ENCODE results near the gene FANCG.

DNA sequence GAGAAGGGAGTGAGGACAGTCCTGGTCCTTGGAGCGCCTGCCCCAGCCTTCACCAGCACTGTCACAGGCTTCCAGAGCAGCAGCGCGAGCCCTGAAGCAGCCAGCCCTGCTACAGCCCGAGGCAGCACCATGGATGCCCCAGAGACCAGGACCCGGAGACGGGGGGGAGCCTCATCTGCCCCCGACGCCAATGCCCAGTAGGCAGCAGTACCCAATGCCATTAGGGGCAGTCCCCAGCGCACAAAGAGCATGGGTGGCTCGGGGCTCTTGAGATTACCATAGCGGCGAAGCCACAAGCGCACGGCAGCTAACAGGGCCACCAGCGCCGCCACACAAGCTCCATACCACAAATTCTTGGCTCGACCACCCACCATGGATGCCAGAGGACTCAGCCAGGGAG, 11.8 kb upstream of the FANCG start:
- TF ChIP-seq, protein P1, sequence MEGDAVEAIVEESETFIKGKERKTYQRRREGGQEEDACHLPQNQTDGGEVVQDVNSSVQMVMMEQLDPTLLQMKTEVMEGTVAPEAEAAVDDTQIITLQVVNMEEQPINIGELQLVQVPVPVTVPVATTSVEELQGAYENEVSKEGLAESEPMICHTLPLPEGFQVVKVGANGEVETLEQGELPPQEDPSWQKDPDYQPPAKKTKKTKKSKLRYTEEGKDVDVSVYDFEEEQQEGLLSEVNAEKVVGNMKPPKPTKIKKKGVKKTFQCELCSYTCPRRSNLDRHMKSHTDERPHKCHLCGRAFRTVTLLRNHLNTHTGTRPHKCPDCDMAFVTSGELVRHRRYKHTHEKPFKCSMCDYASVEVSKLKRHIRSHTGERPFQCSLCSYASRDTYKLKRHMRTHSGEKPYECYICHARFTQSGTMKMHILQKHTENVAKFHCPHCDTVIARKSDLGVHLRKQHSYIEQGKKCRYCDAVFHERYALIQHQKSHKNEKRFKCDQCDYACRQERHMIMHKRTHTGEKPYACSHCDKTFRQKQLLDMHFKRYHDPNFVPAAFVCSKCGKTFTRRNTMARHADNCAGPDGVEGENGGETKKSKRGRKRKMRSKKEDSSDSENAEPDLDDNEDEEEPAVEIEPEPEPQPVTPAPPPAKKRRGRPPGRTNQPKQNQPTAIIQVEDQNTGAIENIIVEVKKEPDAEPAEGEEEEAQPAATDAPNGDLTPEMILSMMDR (IDR thresholded peaks at IDR 0.05) = no peak
- TF ChIP-seq EZH2 (IDR thresholded peaks at IDR 0.05; ENCODE audit: borderline replicate concordance, insufficient read depth, low read depth, low read length, poor library complexity, severe bottlenecking) = no peak
